PC-3 (cell line): ENCODE data around the gene LRRC52. TPM values are rescaled to one million over a fixed set of nuclear protein-coding genes. Genes with fewer than 3 reads are reported as not detected.

ENCODE experiments used
- ATAC-seq: fragments of 200-7000 bp; cut with Tn5 transposase; 2 replicates; pipeline ENCODE4 v1.9.1; 2020; ENCODE audit warnings: mild to moderate bottlenecking, moderate library complexity
- BruUV-seq: library from RNA; stranded (reverse); fragments of 400-500 nt; replicated peaks from 2 replicates; lab custom pipeline; 2021; lab: Mats Ljungman, UMichigan
- CTCF ChIA-PET: fragments of 300-600 bp; sonication (Branson Sonifier 250); formaldehyde crosslinking; loops from one replicate; lab custom pipeline; 2022; ENCODE audit warnings: antibody characterized with exemption; lab: Charles Lee
- POLR2A ChIA-PET: fragments of 300-600 bp; sonication (Branson Sonifier 250); formaldehyde crosslinking; loops from one replicate; lab custom pipeline; 2022; ENCODE audit warnings: antibody characterized with exemption; ENCODE audit not compliant: unreplicated experiment; lab: Charles Lee
- DNase-seq: peaks from one replicate; pipeline ENCODE4 v3.0.0-alpha.2; 2015
- H2AFZ ChIP-seq: fragments of 300-600 bp; sonication (generic); 2 replicates; pipeline ENCODE4 v1.6.0; 2016; ENCODE audit warnings: antibody characterized with exemption, low read length
- H3F3A ChIP-seq: fragments of 300-600 bp; sonication (generic); one replicate; pipeline ENCODE4 v1.6.0; 2017; ENCODE audit warnings: antibody characterized with exemption, low read length, control low read depth, mild to moderate bottlenecking; ENCODE audit not compliant: unreplicated experiment
- H3K27ac ChIP-seq: fragments of 300-600 bp; sonication (generic); 2 replicates; pipeline ENCODE4 v1.5.1; 2016; ENCODE audit warnings: mild to moderate bottlenecking, low read length
- H3K27me3 ChIP-seq: fragments of 300-600 bp; sonication (generic); 2 replicates; pipeline ENCODE4 v1.6.1; 2016; ENCODE audit warnings: low read length, mixed read lengths
- H3K36me3 ChIP-seq: fragments of 300-600 bp; sonication (generic); 2 replicates; pipeline ENCODE4 v1.6.1; 2016; ENCODE audit warnings: low read depth, mixed run types, low read length, mixed read lengths
- H3K4me1 ChIP-seq: fragments of 300-600 bp; sonication (generic); 2 replicates; pipeline ENCODE4 v1.5.1; 2016; ENCODE audit warnings: low read length; ENCODE audit not compliant: insufficient read depth
- H3K4me2 ChIP-seq: fragments of 300-600 bp; sonication (generic); 2 replicates; pipeline ENCODE4 v1.6.0; 2016; ENCODE audit warnings: low read length
- H3K4me3 ChIP-seq: fragments of 300-600 bp; sonication (generic); 2 replicates; pipeline ENCODE4 v1.5.1; 2016; ENCODE audit warnings: mild to moderate bottlenecking, low read length, mixed read lengths
- H3K79me2 ChIP-seq: fragments of 300-600 bp; sonication (generic); 2 replicates; pipeline ENCODE4 v1.6.1; 2017; ENCODE audit warnings: low read length, mixed read lengths
- H3K9ac ChIP-seq: fragments of 300-600 bp; sonication (generic); 2 replicates; pipeline ENCODE4 v1.6.0; 2016; ENCODE audit warnings: mild to moderate bottlenecking, low read length
- H3K9me2 ChIP-seq: fragments of 300-600 bp; sonication (generic); replicated peaks from 2 replicates; pipeline ENCODE4 v1.6.1; 2016; ENCODE audit warnings: mixed run types, low read length, mixed read lengths
- H3K9me3 ChIP-seq: fragments of 300-600 bp; sonication (generic); 2 replicates; pipeline ENCODE4 v1.6.1; 2016; ENCODE audit warnings: low read length, mixed read lengths
- H4K20me1 ChIP-seq: fragments of 300-600 bp; sonication (generic); 2 replicates; pipeline ENCODE4 v1.6.1; 2016; ENCODE audit warnings: low read length, mixed read lengths
- CTCF ChIP-seq: fragments of 300-600 bp; sonication (generic); conservative IDR thresholded peaks from 2 replicates; pipeline ENCODE4 v1.5.1; 2017; ENCODE audit warnings: antibody characterized with exemption, low read depth, mild to moderate bottlenecking, low read length
- EZH2 ChIP-seq: fragments of 300-600 bp; sonication (generic); IDR thresholded peaks from one replicate; pipeline ENCODE4 v1.6.1; 2017; ENCODE audit warnings: antibody characterized with exemption, mild to moderate bottlenecking, low read length; ENCODE audit not compliant: unreplicated experiment
- EZH2phosphoT487 ChIP-seq: fragments of 300-600 bp; sonication (generic); IDR thresholded peaks from 2 replicates; pipeline ENCODE4 v1.6.1; 2018; ENCODE audit warnings: mild to moderate bottlenecking, antibody characterized with exemption, low read length, borderline replicate concordance
- intact Hi-C: fragments of 100-400 bp; cut with micrococcal nuclease; formaldehyde crosslinking; loops from 2 replicates; pipeline ENCODE4 v1.9.0; 2023
- total RNA-seq: library from RNA; depleted of rRNA; stranded (reverse); fragments of >200 nt; gene quantifications from 2 replicates; pipeline ENCODE4 v1.2.3, GENCODE V29; 2014

The LRRC52 gene
- total RNA-seq, 1 experiment from 2014 or later: not detected

- CTCF ChIA-PET: no interaction called here
- no peak for ATAC-seq
Observed at GRCh38 chr1:165576536-165576935, 32.7 kb downstream of the LRRC52 start.

DNA sequence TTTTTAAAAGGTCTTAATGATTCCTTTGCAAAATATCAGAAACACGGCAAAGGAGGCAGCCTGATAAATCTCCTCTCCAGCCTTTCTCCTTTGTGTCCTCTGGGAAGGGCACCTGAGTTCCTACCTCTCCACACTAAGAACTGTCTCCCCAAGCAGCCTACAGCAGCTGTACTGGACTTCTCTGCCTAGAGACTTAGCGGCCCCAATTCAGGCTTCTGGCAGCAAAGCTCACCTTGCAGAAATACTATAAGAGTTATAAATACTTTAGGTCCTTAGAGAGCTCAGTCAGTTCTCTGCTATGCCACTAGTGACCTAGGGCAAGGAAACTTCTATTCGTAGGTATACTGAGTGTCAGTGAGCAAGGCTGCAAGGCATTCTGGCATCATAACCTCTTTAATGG is 33.9 kb downstream of the LRRC52 start:
- Histone ChIP-seq H3K27ac (no peak overlapping the region), H3K27me3 (peaks cover 70% of the 10 kb centered on the region), H3K9me3 (no peaks in the 10 kb centered on the region), H3K36me3 (no peaks in the 10 kb centered on the region), H3K79me2 (no peaks in the 10 kb centered on the region), H2AFZ (no peak overlapping the region), H4K20me1 (no peaks in the 10 kb centered on the region), H3K9me2 (no peaks in the 10 kb centered on the region), H3K4me2 (no peak overlapping the region), H3K4me1 (no peaks in the 10 kb centered on the region), H3F3A (no peaks in the 10 kb centered on the region), H3K9ac (no peak overlapping the region), H3K4me3 (no peak overlapping the region)
- ATAC-seq (no peak), DNase-seq (no peak)
- ChIA-PET POLR2A (no interaction called here), CTCF (no interaction called here)
- BruUV-seq: no TSS peak
- TF ChIP-seq CTCF: no peak
- TF ChIP-seq EZH2phosphoT487: no peak
- TF ChIP-seq EZH2: no peak
- intact Hi-C loops: no loop called here

More at GRCh38 chr1:165576536-165576935, 32.7 kb downstream of the LRRC52 start:
- POLR2A ChIA-PET: no interaction called here
- Histone ChIP-seq H3K27me3 (peaks cover 82% of the 10 kb centered on the region), H3K27ac (no peak overlapping the region), H3K9me3 (no peaks in the 10 kb centered on the region), H4K20me1 (no peaks in the 10 kb centered on the region), H3K9me2 (no peaks in the 10 kb centered on the region), H3K36me3 (no peaks in the 10 kb centered on the region), H2AFZ (no peak overlapping the region), H3K4me1 (no peaks in the 10 kb centered on the region), H3K4me3 (no peak overlapping the region), H3K79me2 (no peaks in the 10 kb centered on the region), H3K9ac (no peak overlapping the region), H3F3A (no peaks in the 10 kb centered on the region), H3K4me2 (no peak overlapping the region)
- intact Hi-C loops: no loop called here
- no TSS peak for BruUV-seq
- DNase-seq: no peak
- TF ChIP-seq EZH2phosphoT487 (no peak), CTCF (no peak), EZH2 (no peak)

DNA sequence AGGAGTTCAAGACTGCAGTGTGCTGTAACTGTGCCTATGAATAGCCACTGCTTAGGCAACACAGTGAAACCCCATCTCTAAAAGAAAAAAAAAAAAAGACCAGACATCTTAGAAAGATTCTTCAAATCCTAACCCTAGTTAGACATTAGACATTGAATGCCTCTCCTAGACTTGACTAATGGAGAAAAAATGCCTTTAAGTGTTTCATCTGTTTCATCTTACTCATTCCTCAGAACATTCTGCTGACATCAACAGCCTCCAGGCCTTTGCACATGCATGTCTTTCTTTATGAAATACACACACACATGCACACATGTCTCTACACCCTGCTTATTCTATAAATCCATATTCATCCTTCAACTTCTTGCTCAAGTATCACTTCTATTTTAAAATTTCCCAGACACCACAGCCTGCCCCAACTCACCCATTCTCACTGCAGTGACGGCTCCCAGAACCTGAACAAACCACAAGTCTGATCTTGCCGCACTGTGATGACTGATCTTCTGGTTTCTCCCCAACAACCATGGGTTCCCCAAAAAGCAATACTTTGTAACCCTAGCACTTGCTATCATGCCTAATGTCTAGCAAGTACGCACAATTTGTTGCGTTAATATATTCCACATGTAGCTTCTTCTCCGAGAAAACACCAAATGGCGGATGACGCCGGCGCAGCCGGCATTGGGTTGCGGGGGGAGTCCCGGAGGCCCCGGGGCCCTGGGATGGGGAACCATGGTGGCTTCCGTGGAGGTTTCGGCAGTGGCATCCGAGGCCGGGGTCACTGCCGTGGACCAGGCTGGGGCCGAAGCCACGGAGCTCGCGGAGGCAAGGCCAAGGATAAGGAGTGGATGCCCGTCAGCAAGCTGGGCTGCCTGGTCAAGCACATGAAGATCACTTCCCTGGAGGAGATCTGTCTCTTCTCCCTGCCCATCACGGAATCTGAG is 37.4 kb downstream of the LRRC52 start:
- no peaks in the 10 kb centered on the region for H3K9me3 ChIP-seq
- DNase-seq (no peak), ATAC-seq (no peak)
- H3K79me2 ChIP-seq: no peaks in the 10 kb centered on the region
- no peak overlapping the region for H3K27ac ChIP-seq
- ChIA-PET POLR2A (no interaction called here), CTCF (no interaction called here)
- no peaks in the 10 kb centered on the region for H3K36me3 ChIP-seq
- no peaks in the 10 kb centered on the region for H3K9me2 ChIP-seq
- no peak overlapping the region for H3K4me2 ChIP-seq
- H3K4me3 ChIP-seq: no peak overlapping the region
- TF ChIP-seq EZH2 (no peak), CTCF (no peak), EZH2phosphoT487 (no peak)
- intact Hi-C loops: no loop called here
- H3K9ac ChIP-seq: no peak overlapping the region
- H2AFZ ChIP-seq: no peak overlapping the region
- no TSS peak for BruUV-seq
- peaks cover 50% of the 10 kb centered on the region; the same call in 1 of the 2 replicates for H3K27me3 ChIP-seq
- H3K4me1 ChIP-seq: no peaks in the 10 kb centered on the region
- no peaks in the 10 kb centered on the region for H4K20me1 ChIP-seq
- H3F3A ChIP-seq: no peaks in the 10 kb centered on the region
